Activated CD8-positive, alpha-beta T cell treated with anti-CD3 and anti-CD28 coated beads, Interleukin-2, amount 10 ng/mL, durations not matched to agents 7 days and 5 days (primary cell): ENCODE measurements around the gene CD81. TPM values are rescaled to one million over a fixed set of nuclear protein-coding genes. Genes with fewer than 3 reads are reported as not detected.

Experiments used
- ATAC-seq: fragments of 150-1000 bp; cut with Tn5 transposase; one replicate; pipeline ENCODE4 v1.10.0; 2021; ENCODE audit warnings: moderate library complexity
- CTCF ChIA-PET: fragments of 350-600 bp; sonication (Branson Sonifier 250); formaldehyde crosslinking; loops from one replicate; lab custom pipeline; 2021; ENCODE audit warnings: antibody characterized with exemption; lab: Charles Lee
- POLR2A ChIA-PET: fragments of 350-600 bp; sonication (Branson Sonifier 250); formaldehyde crosslinking; loops from one replicate; lab custom pipeline; 2021; ENCODE audit warnings: antibody characterized with exemption; lab: Charles Lee
- DNase-seq: peaks from one replicate; pipeline ENCODE4 v3.0.0-alpha.2; 2020
- H3K27ac Mint-ChIP-seq: one replicate; pipeline ENCODE4 v1.8.0; 2021; ENCODE audit warnings: mild to moderate bottlenecking, mixed read lengths
- H3K27me3 Mint-ChIP-seq: one replicate; pipeline ENCODE4 v1.8.0; 2021; ENCODE audit warnings: low read depth, mixed read lengths
- H3K36me3 Mint-ChIP-seq: one replicate; pipeline ENCODE4 v1.8.0; 2021; ENCODE audit warnings: low read depth, mixed read lengths
- H3K4me1 Mint-ChIP-seq: one replicate; pipeline ENCODE4 v1.8.0; 2021; ENCODE audit warnings: low read depth, mixed read lengths
- H3K4me3 Mint-ChIP-seq: one replicate; pipeline ENCODE4 v1.8.0; 2021; ENCODE audit warnings: mild to moderate bottlenecking, mixed read lengths
- H3K9me3 Mint-ChIP-seq: one replicate; pipeline ENCODE4 v1.8.0; 2022; ENCODE audit warnings: mixed read lengths; ENCODE audit not compliant: insufficient read depth
- total RNA-seq, 2 experiments: library from RNA; stranded (reverse); gene quantifications; one replicate each; pipeline ENCODE4 v1.2.3, GENCODE V29; 2021

Gene CD81
- total RNA-seq, 2 experiments from 2014 or later, result 142 to 145 TPM

DNA sequence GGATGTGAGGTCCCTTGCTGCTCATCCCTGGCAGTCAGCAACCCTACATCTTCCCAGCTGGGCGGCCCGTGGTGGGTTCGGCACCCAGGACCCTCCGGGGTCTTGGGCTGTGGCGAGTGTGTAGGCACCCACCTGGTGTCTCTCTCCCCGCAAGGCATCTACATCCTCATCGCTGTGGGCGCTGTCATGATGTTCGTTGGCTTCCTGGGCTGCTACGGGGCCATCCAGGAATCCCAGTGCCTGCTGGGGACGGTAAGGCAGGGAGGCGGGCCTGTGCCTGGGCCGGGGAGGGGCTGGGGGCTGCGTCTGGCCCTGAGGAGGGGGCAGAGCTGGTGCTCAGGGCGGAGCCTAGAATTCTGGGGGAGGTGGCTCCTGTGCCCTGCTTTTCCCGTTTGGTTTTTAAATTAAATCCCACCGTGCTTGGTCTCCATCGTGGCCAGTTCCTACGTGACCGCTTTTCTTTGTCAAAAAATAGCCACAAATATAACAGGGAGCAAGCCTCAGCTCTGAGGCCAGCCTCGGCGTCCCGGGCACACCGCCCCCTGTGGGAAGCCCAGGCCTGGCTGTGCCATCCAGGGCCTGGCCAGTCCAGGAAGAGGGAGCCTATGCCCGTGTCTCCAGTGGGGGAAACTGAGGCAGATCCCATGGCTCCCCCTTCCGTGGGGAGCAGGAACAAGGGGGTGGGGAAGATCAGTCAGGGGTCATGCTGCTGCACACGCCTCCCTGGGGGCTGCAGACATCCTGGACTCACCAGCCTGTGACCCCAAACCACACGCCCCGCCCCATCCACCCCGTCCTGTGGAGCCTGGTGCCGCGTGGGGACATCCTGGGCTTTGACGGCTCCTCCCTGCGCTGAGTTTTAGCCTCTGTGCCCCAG, 17.1 kb downstream of the CD81 start:
- CTCF ChIA-PET, result no interaction called here

DNA sequence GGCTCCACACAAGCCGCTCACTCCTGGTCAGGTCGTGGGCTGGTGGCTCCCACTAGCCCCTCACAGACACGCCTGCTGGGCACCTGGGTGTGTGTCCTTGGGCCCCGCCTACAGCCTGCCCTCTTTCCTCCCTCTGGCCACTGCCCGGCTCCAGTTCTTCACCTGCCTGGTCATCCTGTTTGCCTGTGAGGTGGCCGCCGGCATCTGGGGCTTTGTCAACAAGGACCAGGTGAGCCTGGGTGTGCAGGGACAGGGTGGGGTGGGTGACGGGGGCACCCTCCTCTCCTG, 17.7 kb downstream of the CD81 start:
- no peaks in the 10 kb centered on the region for H3K27me3 Mint-ChIP-seq
- CTCF ChIA-PET, result no interaction called here
- H3K27ac Mint-ChIP-seq, result peak overlapping the region; percentile 43
- H3K4me3 Mint-ChIP-seq, result no peak overlapping the region
- ATAC-seq, result no peak
- peaks cover 20% of the 10 kb centered on the region for H3K4me1 Mint-ChIP-seq
- peaks cover 7% of the 10 kb centered on the region for H3K36me3 Mint-ChIP-seq
- H3K9me3 Mint-ChIP-seq, result no peaks in the 10 kb centered on the region
- POLR2A ChIA-PET, result no interaction called here
- no peak for DNase-seq

More for the DNA sequence above, 17.1 kb downstream of the CD81 start:
- DNase-seq (peak; percentile 52), ATAC-seq (no peak)
- POLR2A ChIA-PET, result no interaction called here
- peaks cover 7% of the 10 kb centered on the region for H3K36me3 Mint-ChIP-seq
- no peak overlapping the region for H3K4me3 Mint-ChIP-seq
- no peaks in the 10 kb centered on the region for H3K9me3 Mint-ChIP-seq
- no peaks in the 10 kb centered on the region for H3K27me3 Mint-ChIP-seq
- peaks cover 25% of the 10 kb centered on the region for H3K4me1 Mint-ChIP-seq
- H3K27ac Mint-ChIP-seq, result peak overlapping the region; percentile 43

DNA sequence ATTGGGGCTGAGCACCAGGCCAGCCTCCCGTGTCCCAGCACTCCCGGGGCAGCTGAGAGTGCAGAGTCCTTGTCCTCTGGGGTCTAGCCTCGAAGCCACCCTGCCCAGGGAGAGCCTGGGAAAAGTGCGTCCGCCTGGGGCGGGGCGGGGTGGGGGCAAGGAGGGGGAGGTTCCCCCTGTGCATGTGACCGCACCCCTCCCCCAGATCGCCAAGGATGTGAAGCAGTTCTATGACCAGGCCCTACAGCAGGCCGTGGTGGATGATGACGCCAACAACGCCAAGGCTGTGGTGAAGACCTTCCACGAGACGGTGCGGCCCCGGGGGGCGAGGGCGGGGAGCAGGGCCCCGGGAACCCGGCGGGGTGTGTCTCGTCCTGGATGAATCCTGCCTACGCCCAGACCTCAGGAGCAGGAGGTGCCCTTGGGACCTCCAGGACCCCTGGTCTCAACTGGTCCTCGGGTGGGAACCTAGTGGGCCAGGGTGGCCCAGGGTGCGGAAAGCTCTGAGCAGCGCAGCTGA, 18.2 kb downstream of the CD81 start:
- Mint-ChIP-seq H3K36me3 (peaks cover 7% of the 10 kb centered on the region), H3K27me3 (no peaks in the 10 kb centered on the region), H3K9me3 (no peaks in the 10 kb centered on the region), H3K4me1 (peaks cover 17% of the 10 kb centered on the region), H3K27ac (peak overlapping the region; percentile 43), H3K4me3 (no peak overlapping the region)
- ATAC-seq, result no peak
- no peak for DNase-seq
- ChIA-PET POLR2A (no interaction called here), CTCF (interaction anchor here (1.0 kb wide), 1 partner anchor 90 kb away, joined by 3 read pairs; no protein-coding TSS in a partner anchor)

DNA sequence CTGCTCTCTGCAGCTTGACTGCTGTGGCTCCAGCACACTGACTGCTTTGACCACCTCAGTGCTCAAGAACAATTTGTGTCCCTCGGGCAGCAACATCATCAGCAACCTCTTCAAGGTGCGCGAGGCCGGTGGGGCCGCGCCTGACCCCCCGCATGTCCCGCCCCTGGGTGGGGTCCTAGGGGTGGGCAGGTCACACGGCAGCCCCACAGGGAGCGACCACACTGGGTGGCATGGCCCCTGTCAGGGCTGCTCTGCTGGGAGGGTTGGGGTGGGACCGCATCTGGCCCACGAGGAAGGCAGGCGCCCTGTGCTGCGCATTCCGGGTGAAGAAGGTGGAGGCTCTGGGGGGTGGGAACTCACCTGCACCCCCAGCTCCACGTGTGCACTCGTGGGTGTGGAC, 18.7 kb downstream of the CD81 start:
- peaks cover 14% of the 10 kb centered on the region for H3K4me1 Mint-ChIP-seq
- no peak for ATAC-seq
- peaks cover 3% of the 10 kb centered on the region for H3K36me3 Mint-ChIP-seq
- CTCF ChIA-PET, result interaction anchor here (1.0 kb wide), 1 partner anchor 91 kb away, joined by 3 read pairs; no protein-coding TSS in a partner anchor
- DNase-seq, result no peak
- H3K27ac Mint-ChIP-seq, result no peak overlapping the region
- H3K9me3 Mint-ChIP-seq, result no peaks in the 10 kb centered on the region
- no peaks in the 10 kb centered on the region for H3K27me3 Mint-ChIP-seq
- POLR2A ChIA-PET, result no interaction called here
- no peak overlapping the region for H3K4me3 Mint-ChIP-seq

DNA sequence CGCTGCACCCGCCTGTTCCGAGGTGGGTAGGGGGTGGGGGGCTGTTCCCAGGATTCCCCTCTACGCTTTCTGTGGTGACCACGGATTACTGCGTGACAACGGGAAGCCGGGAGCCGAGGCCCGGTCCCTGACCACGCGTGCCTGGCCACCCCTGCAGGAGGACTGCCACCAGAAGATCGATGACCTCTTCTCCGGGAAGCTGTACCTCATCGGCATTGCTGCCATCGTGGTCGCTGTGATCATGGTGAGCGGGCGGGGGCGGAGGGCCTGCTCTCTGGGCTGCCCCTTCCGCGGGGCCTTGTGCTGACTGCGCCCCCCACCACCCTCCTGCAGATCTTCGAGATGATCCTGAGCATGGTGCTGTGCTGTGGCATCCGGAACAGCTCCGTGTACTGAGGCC, 19.4 kb downstream of the CD81 start:
- no peaks in the 10 kb centered on the region for H3K9me3 Mint-ChIP-seq
- H3K27ac Mint-ChIP-seq, result no peak overlapping the region
- peaks cover 16% of the 10 kb centered on the region for H3K4me1 Mint-ChIP-seq
- ATAC-seq (no peak), DNase-seq (no peak)
- no peaks in the 10 kb centered on the region for H3K27me3 Mint-ChIP-seq
- ChIA-PET CTCF (no interaction called here), POLR2A (no interaction called here)
- peaks cover 5% of the 10 kb centered on the region for H3K36me3 Mint-ChIP-seq
- H3K4me3 Mint-ChIP-seq, result no peak overlapping the region

DNA sequence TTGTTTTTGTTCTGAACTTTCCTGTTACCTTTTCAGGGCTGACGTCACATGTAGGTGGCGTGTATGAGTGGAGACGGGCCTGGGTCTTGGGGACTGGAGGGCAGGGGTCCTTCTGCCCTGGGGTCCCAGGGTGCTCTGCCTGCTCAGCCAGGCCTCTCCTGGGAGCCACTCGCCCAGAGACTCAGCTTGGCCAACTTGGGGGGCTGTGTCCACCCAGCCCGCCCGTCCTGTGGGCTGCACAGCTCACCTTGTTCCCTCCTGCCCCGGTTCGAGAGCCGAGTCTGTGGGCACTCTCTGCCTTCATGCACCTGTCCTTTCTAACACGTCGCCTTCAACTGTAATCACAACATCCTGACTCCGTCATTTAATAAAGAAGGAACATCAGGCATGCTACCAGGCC, 19.9 kb downstream of the CD81 start:
- H3K9me3 Mint-ChIP-seq, result no peaks in the 10 kb centered on the region
- H3K27ac Mint-ChIP-seq, result peak overlapping the region; percentile 45
- peaks cover 5% of the 10 kb centered on the region for H3K36me3 Mint-ChIP-seq
- H3K4me3 Mint-ChIP-seq, result no peak overlapping the region
- ChIA-PET POLR2A (no interaction called here), CTCF (no interaction called here)
- no peak for ATAC-seq
- DNase-seq, result no peak
- no peaks in the 10 kb centered on the region for H3K27me3 Mint-ChIP-seq
- peaks cover 22% of the 10 kb centered on the region for H3K4me1 Mint-ChIP-seq

DNA sequence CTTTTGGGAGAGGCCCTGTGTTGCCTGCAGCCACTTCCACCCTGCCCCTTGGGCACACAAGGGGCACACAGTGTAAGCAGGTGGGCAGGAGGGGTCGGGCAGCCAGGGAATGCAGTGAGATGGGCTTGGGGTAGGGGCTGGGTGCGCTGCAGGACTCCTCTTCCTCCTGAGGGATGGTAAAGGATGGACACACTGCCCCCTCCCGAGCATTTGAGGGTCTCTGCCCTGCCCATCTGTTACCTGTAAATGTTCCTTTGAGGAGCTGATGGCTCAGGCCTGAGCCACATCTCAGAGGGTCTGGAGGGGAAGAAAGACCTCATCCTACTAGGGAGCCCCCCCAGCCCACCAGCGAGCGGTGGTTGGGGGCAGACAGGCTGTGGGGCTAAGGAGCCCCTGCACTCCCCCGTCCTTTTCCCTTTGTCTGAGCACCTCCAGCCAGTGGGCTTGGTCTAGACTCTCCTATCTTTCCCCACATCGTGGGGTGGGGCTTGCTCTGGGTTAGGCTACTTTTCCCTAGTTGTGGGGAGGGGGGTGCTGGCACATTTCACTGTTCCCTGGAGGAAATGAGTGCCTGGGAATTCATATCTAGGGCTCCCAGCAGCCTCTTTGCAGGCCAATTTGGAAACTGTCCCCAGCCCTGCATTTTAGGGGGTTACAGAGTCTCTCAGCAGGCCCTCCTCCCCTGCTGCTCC, 21.7 kb downstream of the CD81 start:
- Mint-ChIP-seq H3K27me3 (no peaks in the 10 kb centered on the region), H3K9me3 (no peaks in the 10 kb centered on the region), H3K27ac (peak overlapping the region; percentile 92), H3K36me3 (peaks cover 11% of the 10 kb centered on the region), H3K4me1 (peaks cover 28% of the 10 kb centered on the region), H3K4me3 (peak overlapping the region; percentile 91)
- DNase-seq (no peak), ATAC-seq (no peak)
- CTCF ChIA-PET, result interaction anchor here (2.4 to 5.1 kb wide), 2 partner anchors 12 to 95 kb away, joined by 19 to 72 read pairs; partner anchors contain the start of genes C11orf21 and TSPAN32
- POLR2A ChIA-PET, result interaction anchor here (2.2 to 4.0 kb wide), 2 partner anchors 11 to 22 kb away, joined by 11 to 36 read pairs; partner anchors contain the start of gene CD81

DNA sequence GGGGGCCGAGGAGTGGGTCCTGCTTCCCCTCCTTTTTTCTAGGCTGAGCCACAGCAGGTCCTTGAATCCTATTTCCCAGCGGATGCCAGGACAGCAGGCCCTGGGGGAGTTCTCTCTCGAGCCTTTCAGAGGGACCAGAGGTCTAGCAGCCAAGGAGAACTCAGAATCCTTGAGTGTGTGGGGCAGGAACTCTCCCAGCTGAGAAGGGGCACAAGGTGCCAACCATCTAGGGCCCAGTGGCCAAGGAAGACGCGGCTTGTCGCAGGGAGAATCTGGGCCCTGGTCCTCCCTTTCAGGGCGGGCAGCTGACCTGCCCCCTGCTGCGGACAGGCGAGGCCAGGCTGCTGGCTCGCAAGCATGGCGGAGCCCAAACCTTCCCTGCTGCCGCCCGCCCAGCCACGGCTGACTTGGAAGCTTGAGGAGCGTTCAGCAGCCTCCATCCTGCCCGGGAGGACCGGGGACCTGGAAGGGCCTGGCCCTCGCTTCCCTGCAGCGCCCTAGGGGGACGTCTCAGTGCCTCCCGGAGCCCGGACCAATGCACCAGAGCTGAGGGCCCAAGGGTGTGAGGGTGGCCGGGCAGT, 22.5 kb downstream of the CD81 start:
- DNase-seq (peak; percentile 43), ATAC-seq (peak; percentile 12)
- Mint-ChIP-seq H3K27ac (peak overlapping the region; percentile 92), H3K27me3 (no peaks in the 10 kb centered on the region), H3K4me3 (peak overlapping the region; percentile 91), H3K4me1 (peaks cover 23% of the 10 kb centered on the region), H3K9me3 (no peaks in the 10 kb centered on the region), H3K36me3 (peaks cover 11% of the 10 kb centered on the region)
- CTCF ChIA-PET, result interaction anchor here (1.4 to 5.1 kb wide), 5 partner anchors 10 to 96 kb away, joined by 5 to 72 read pairs (median 19); partner anchors contain the start of genes C11orf21 and TSPAN32
- POLR2A ChIA-PET, result interaction anchor here (1.3 to 4.0 kb wide), 6 partner anchors 9 to 98 kb away, joined by 3 to 36 read pairs (median 8); partner anchors contain the start of genes C11orf21, CD81 and TSPAN32

DNA sequence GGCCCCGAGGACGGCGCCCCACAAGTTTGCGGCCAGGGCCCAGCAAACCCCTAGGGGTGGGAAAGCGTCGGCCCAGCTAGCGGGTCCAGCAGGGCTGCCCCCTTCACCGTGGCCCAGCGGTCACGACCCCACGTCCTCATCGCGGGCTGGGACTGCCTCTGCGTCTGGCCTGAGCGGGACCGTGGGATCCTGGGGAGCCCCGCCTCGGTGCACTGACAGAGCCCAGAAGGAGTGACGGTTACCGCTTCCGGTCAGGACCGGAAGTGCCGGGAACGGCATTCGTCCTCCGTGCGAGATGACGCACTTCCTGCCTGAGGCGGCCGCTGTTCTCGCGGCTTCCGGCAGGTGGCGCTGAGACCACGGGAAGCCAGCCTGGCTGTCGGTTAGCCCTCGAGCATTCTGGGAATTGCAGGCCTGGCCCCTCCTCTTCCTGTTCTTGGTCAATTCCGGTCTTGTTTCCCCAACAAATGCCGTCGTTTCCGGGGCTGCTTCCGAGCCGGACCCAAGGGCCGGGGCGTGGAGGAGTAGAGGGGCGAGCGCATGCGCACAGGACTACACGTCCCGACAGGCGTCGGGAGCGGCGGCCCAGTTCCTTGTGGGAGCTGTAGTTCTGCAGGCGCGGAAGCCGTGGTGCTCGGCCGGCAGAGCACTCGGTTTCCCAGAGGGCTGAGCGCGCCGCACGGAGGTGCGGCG, 23.1 kb downstream of the CD81 start, which contains the start of gene TSSC4:
TSS of gene TSSC4 (plus strand) at position 682 of the 693 bp plus-strand sequence. CDS start 1,884 bp downstream, outside the sequence.
- ChIA-PET CTCF (interaction anchor here (0.7 to 5.1 kb wide), 15 partner anchors 10 to 530 kb away, joined by 3 to 72 read pairs (median 5); partner anchors contain the start of genes C11orf21, CD81 and TSPAN32), POLR2A (interaction anchor here (0.6 to 4.0 kb wide), 9 partner anchors 9 to 99 kb away, joined by 3 to 36 read pairs (median 6); partner anchors contain the start of genes C11orf21, CD81 and TSPAN32)
- H3K27ac Mint-ChIP-seq, result peak within 1 kb of the TSS; percentile 92
- H3K27me3 Mint-ChIP-seq, result no peaks in the 10 kb centered on the region
- DNase-seq (peak; percentile 100), ATAC-seq (peak; percentile 90)
- no peaks in the 10 kb centered on the region for H3K9me3 Mint-ChIP-seq
- H3K4me1 Mint-ChIP-seq, result peaks cover 18% of the 10 kb centered on the region
- peaks cover 11% of the 10 kb centered on the region for H3K36me3 Mint-ChIP-seq
- peak within 1 kb of the TSS; percentile 91 for H3K4me3 Mint-ChIP-seq

DNA sequence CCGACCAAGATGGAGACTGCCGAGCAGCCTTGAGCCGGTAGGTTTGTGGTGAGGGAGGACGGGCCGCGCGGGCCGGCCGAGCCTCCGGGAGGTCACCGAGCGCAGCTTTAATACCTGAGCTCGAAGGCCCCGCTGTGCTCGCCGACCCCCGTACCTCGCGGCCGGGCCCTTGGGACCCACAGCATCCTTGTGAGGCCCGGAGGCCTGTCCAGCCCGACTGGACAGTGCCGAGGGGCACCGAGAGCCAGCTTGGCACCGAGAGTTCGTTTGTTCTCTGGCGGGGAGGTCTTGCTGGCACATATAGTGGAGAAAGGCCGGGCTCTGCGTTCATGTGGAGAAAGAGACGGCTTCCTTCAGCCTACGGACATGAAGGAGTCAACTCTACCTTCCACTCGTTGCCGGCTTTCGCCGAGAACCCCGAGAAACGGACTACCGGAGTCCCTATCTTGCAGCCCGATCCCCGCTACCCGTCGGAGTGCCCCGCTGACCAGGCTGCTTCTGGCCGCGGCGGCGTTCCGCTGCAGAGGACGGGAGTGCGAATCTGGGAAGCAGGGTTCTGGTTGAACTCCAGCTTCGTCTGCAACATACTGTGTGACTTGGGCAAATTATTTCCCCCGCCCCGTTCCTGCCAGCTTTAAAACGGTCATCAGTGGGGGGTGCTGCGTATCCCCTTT, 23.8 kb downstream of the CD81 start:
- peak overlapping the region; percentile 91 for H3K4me3 Mint-ChIP-seq
- no peaks in the 10 kb centered on the region for H3K27me3 Mint-ChIP-seq
- POLR2A ChIA-PET, result interaction anchor here (0.6 to 4.0 kb wide), 9 partner anchors 8 to 99 kb away, joined by 3 to 36 read pairs (median 6); partner anchors contain the start of genes C11orf21, CD81 and TSPAN32
- CTCF ChIA-PET, result interaction anchor here (0.7 to 5.1 kb wide), 16 partner anchors 11 to 529 kb away, joined by 3 to 72 read pairs (median 4); partner anchors contain the start of genes C11orf21, CD81 and TSPAN32
- no peak for DNase-seq
- ATAC-seq, result no peak
- H3K9me3 Mint-ChIP-seq, result no peaks in the 10 kb centered on the region
- peak overlapping the region; percentile 92 for H3K27ac Mint-ChIP-seq
- peaks cover 18% of the 10 kb centered on the region for H3K4me1 Mint-ChIP-seq
- peaks cover 11% of the 10 kb centered on the region for H3K36me3 Mint-ChIP-seq
